ENCODE results near the gene PORCN.

The PORCN gene

DNA sequence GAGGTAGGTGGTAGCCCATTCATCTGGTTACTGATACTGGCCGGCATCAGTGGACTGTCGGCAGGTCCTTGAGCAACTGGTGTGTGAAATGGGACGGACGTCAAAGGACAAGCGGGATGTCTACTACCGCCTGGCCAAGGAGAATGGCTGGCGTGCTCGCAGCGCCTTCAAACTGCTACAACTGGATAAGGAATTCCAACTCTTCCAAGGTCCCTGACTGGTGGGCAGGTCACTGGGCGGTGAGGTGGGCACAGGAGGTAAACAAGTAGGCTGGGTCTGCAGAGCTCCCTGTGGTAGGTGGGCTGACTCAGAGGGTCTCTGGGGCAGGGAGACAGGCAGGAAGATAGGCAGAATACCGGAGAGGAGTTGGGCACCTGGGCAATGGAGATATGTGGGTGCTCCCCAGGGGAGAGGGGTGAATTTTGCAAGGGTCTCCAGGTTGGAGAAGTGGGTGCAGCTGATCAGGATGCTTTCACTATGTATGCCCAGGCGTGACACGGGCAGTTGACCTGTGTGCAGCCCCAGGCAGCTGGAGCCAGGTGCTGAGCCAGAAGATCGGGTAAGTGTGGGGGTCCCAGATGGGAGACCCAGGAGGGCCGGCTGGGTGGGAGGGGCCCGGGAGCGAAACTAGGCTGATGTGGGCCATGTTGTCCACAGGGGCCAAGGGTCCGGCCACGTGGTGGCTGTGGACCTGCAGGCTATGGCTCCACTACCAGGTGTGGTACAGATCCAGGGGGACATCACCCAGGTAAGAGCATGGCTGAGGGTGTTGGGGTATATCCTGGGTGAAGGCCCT is 30.6 kb upstream of the PORCN start:
- DNase-seq, result no peak

GRCh38 chrX:48478806-48479205 is 30.0 kb upstream of the PORCN start:
- DNase-seq, result no peak

GRCh38 chrX:48480142-48480541 is 28.6 kb upstream of the PORCN start:
- no peak for DNase-seq

GRCh38 chrX:48480583-48480982 is 28.2 kb upstream of the PORCN start:
- DNase-seq, result no peak

DNA sequence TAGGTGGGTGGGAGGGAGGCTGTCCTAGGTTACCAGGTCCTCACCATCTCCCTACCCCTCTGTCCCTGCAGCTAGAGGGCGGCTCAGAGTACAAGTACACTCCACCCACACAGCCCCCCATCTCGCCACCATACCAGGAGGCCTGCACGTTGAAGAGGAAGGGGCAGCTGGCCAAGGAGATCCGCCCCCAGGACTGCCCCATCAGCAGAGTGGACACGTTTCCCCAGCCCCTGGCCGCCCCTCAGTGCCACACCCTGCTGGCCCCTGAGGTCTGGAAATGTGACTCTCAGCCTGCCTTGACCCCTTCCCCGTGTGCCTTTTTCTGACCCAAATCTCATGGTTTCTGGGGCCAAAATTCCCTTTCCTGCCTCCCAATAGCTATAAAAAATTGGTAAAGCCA is 26.3 kb upstream of the PORCN start:
- no peak for DNase-seq

GRCh38 chrX:48487362-48487798 is 21.4 kb upstream of the PORCN start:
- DNase-seq, result peak; percentile 37

DNA sequence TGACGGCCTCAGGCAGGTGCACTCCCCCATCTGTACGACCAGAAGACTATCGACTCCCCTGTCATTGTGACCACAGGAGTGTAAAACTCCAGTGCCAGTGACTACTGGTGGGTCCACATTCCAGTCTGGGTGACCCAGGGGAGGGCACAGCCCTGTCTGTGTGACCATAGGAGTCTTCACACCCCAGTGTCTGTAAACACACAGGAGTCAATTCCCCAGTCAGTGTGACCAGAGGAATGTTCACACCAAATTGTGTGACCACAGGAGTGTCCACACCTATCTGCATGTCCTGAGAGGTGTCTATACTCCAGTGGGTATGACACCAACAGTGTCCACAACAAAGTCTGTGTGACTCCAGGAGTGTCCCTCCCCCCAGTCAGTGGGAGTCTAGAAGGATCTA is 20.8 kb upstream of the PORCN start:
- DNase-seq, result no peak

DNA sequence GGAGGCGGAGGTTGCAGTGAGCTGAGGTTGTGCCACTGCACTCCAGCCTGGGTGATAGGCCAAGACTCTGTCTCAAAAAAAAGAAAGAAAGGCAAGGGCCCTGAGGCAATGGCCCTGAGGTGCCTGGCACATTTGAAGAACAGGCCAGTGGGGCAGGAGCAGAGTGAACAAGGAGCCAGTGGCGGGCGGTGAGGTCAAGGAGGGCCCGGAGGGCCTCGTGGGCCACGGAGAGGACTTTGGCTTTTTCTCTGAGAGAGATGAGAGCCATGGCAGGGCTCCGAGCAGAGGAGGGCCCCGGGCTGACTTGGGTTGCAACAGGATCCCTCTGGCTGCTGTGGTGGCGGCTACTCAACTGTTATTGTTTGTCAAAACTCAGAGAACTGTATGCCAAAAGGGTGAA is 19.5 kb upstream of the PORCN start:
- DNase-seq, result no peak

- no peak for DNase-seq
Measured at GRCh38 chrX:48489892-48490291, 18.9 kb upstream of the PORCN start.

- no peak for DNase-seq
Measured at GRCh38 chrX:48490661-48491060, 18.1 kb upstream of the PORCN start.

DNA sequence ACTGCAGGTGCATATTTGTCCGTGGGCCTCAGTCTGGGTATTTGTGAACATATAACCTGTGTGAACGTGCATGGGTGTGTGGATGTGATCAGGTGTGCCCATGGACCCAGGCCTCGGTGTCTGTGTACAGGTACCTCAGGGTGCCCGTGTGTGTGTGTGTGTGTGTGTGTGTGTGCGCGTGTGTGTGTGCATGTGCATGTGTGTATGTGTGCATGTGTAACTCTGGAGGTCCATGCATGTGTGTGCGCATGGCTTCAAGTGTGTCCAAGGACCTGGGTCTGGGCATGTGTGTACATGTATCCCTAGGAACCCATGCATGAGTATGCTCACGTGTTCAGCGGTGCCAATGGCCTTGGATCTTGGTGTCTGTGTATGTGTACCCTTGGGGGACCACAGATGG is 17.0 kb upstream of the PORCN start:
- DNase-seq, result no peak

GRCh38 chrX:48492293-48492910 is 16.4 kb upstream of the PORCN start:
- no peak for DNase-seq

- no peak for DNase-seq
Measured at GRCh38 chrX:48493890-48494364, 14.9 kb upstream of the PORCN start.

DNA sequence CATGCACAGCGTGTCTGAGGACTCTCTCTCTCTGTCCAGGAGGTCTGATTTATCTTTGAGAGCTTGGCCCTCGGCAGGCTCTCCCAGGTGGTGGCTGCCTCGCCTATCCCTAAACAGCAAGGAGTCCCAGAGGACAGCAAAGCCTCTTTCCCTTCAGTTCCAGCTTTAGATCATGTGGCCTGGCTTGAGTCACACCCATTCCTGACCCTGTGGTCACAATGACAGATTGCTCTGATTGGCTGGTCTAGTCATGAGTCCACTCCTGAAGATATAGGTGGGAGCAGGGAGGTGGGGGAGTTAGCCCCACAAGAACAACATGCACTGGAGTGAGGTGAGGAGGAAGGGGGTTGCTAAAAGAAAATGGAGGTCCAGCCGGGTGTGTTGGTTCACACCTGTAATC is 12.1 kb upstream of the PORCN start:
- DNase-seq, result no peak

GRCh38 chrX:48497871-48498270 is 10.9 kb upstream of the PORCN start:
- no peak for DNase-seq

- no peak for DNase-seq
Measured at GRCh38 chrX:48498374-48498809, 10.4 kb upstream of the PORCN start.

- no peak for DNase-seq
Measured at GRCh38 chrX:48504261-48504660, 4.5 kb upstream of the PORCN start.

- no peak for DNase-seq
Measured at GRCh38 chrX:48505481-48505880, 3.3 kb upstream of the PORCN start.

DNA sequence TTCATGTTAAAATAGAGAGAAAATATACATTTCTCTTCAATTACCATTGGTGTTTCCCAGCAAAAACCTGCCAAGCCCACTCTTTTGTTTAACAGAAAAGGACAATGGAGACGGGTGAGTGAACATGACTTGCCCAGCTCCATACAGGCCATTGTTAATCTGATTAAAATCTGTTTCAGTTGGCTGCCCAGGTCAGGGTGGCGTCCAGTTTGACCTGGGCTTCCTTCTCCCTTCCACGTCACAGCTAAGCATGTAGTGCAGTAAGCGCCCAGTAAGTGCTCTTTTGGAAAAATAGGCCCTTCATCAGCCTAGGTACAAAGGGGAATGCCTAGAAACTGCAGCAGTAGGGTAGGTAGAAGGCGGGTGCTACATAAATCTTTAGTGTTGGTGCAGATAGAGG is 1.5 kb upstream of the PORCN start:
- no peak for DNase-seq

GRCh38 chrX:48509245-48509590 is 426 bp downstream of the PORCN start:
- no peak for DNase-seq

DNA sequence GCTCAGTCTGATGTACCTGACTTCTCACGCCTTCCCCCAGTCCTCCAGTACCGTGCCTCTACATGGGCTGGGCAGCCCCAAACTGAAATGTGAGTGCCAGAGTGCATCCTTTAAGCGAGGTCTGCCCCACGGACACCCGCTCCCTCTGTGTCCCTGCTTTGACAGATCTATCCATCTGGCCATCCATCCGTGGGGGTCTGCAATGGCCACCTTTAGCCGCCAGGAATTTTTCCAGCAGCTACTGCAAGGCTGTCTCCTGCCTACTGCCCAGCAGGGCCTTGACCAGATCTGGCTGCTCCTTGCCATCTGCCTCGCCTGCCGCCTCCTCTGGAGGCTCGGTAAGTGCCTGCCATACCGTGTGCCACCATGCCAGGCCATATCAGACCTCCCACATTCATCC is 827 bp downstream of the PORCN start:
- DNase-seq, result no peak

DNA sequence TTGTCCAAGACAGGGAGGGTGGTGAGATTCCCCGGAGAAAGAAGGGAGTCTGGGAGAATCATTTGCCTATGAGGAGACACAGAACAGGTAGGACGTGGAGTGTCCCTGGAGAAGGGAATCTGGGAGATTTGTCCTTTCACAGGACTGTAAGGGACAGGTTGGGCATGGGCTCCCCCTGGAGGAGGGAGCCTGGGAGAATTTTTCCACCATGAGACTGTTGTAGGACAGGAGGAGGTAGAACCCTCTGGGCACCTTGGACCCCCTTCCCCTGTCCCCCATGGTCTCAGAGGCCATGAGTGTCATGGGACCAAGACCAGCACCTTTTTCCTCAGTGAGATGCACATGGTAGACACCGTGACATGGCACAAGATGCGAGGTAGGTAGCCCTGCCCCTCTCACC is 2.8 kb downstream of the PORCN start:
- no peak for DNase-seq

GRCh38 chrX:48512371-48512935 is 3.7 kb downstream of the PORCN start:
- no peak for DNase-seq

DNA sequence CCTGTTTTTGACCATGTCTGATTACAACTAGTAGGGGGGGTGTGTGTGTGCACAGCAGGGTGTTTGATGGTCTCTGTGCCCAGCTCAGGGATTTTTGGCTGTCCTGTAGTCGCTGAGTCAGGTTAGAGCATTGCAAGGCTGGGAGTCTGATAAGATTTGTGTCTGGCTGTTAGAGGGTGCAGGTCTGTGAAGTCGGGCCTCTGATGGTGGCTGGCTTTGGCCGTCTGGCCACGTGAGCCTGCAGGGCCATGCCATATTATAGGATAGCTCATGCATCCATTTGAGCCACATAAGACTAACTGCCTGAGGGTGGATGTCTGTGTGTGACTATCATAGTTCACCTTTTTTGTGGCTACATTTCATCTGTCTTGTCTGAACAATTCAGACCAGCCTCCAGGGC is 4.9 kb downstream of the PORCN start:
- no peak for DNase-seq
